GM19468 (cell line): ENCODE measurements around the gene ESM1.
"Not testable (repeated sequence)": the region's sequence is repeated elsewhere in the genome, so short reads cannot be mapped to it uniquely, and the experiment has no call there.

ENCODE experiments used
- ATAC-seq: cut with Tn5 transposase; IDR thresholded peaks from one replicate; pipeline ENCODE4 v1.9.1; 2021; ENCODE audit warnings: mild to moderate bottlenecking, moderate library complexity, moderate number of reproducible peaks; ENCODE audit not compliant: unreplicated experiment; ENCODE audit errors: extremely low read depth

Gene ESM1, protein sequence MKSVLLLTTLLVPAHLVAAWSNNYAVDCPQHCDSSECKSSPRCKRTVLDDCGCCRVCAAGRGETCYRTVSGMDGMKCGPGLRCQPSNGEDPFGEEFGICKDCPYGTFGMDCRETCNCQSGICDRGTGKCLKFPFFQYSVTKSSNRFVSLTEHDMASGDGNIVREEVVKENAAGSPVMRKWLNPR

DNA sequence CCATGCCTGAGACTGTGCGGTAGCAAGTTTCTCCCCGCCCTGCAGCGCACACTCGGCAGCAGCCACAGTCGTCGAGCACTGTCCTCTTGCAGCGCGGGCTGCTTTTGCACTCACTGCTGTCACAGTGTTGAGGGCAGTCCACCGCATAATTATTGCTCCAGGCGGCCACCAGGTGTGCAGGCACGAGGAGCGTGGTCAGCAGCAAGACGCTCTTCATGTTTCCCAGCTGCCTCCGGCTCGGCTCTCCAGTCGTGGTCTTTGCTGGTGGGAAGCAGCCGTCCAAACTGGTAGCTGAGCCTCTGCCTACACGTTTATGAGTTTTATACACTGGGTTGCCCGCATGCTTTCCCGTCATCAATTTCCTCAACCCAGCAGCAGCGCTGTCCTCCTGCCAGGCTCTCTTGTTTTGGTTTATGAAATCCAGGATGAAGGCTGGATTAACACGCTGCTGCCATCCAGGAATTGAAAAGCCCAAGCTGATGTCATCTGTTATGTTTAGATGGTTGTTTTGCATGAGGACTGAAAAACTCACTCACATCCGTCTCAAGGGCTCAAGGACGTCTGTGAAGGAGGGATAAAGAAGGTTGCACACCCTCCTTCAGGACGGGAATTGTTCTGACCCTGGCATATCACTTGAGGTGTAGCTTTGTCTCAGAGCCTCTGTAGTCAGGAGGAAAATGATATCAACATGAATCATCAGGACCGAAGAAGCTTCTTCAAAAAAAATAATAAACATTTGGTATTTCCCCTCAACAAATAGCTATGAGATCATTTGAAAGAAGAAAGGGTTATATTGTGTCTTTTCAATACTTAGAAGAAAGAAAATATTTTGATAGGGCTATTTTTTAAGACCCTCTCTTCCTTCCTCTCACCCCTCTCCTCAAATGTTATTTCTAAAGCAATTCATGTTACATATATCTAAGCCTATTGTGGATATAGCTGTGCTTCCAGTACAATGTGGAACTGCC, at the start of gene ESM1:
Gene ESM1, minus strand, starts transcription at position 293 of the 968 bp plus-strand sequence. Its CDS starts 76 bp downstream, at position 217.
- no peak for ATAC-seq

DNA sequence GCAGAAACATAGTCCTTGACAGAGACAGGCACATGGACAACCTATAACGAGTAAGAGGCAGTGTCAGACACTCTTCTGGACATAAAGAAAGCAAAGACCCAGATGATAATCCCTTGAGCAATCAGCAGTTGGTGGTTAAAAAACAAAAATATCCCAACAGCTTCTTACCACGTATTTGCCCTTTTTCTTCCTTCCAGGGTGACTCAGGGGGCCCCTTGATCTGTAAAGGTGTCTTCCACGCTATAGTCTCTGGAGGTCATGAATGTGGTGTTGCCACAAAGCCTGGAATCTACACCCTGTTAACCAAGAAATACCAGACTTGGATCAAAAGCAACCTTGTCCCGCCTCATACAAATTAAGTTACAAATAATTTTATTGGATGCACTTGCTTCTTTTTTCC, 48.2 kb upstream of the ESM1 start:
- ATAC-seq = no peak

DNA sequence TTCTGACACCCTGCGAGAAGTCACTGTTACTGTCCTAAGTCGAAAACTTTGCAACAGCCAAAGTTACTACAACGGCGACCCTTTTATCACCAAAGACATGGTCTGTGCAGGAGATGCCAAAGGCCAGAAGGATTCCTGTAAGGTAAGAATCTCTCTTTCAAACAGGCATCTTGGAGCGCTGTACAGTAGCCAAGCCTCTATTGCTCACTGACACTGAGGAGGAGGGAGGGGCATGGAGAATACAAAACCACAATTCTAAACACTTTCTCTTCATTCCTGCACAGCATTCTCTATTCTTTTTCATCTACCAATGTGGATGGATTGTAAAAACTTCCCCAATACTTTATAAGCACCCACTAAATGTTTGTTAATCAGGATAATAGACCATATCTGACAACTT, 46.1 kb upstream of the ESM1 start:
- no peak for ATAC-seq

DNA sequence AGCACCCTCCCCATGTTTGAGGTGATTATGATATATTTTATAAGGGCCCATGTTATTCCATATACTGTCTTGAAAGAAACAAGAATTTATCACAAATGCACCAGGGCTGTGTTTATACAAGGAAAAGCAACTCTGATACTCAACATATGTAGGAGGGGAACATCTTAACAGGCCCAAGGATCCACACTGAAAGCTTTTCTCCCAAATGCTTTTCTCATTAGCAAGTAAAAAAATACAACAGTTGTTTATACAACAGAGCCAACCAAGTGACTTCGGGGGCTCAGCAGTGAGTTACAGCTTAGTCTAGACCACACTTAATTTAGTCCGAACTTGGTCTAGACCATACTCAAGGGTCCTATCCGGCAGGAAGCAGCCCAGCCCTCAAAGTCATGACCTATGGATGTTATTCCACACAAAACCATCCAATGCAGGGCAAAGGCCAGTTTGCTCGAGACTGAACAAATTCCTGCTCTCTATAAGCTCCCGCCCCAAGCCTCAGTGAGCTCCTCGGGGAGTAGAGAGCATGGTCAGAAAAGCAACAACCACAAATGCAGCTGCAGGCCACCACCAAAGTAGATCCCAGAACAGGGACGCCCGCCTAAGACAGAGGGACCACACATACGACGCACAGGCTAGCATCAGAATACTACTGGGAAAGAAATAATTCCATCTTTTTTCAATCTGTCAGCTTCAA, 45.4 kb upstream of the ESM1 start:
- ATAC-seq = no peak

DNA sequence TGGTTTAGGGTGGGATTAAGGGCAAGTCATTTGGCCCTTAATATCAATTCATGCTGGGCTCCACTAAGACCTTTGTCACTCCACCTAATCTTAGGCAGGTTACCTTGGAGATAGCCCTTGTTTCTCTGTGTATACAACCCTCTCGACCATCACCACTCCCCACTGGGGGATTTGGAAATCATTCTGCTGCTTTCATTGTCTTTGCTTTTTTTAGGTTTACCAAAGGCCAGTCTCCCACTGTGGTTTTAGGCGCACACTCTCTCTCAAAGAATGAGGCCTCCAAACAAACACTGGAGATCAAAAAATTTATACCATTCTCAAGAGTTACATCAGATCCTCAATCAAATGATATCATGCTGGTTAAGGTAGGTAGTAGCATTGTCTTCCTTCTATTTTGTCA, 44.8 kb upstream of the ESM1 start:
- ATAC-seq = no peak

DNA sequence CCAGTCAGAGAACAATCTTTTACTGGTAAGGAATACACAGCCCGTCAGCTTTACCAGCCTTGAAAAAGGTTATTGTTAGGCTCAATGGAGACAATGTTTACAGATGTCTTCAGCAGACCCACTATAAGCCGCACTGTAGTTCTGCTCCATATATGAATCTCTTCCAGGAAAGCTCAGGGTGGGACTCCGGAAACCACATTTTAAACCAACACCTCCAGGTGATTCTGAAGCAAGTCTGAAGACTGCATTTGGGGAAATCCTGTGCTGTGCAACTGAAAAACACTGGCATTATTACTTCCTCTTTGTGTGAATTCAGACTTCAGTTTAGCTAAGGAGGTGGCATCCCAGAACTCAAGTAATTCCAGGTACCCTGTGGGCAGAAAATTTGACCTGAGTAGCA, 42.2 kb upstream of the ESM1 start:
- no peak for ATAC-seq

DNA sequence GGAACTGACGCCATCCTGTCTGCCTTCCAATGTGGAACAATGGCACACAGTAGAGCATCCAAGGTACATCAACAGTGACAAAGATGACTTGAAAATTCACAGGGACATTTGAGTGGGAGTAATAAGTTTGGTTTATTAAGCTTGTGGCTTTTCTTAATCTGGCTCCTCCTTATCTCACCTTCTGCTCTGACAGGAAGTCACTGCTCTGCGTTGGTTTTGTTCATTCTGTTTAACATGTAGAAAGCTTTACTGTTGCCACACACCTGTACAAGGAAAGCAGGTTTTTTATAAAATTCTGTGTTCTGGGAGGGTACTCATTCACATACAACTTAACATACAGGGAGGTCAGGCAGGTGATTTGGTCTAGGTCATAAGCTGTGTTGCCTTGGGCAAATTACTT, 37.1 kb upstream of the ESM1 start:
- no peak for ATAC-seq

DNA sequence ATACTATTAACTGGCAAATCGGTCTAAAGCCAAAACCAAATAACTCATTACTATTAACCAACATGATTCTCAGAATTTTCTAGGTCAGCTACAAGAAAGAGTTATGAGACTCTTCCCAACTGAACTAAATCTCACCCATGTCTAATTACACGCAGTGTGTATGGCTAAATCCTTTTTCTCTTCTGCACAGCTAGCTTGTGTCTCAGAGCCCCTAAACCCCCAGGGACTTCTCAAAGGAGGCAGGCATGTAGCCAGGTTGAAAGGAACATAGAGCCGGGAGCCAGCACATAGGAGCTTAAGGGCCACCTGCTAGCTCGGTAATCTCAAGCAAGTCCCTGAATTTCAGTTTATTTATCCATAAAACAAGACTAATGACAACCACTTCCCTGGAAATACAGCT, 36.4 kb upstream of the ESM1 start:
- ATAC-seq = no peak

DNA sequence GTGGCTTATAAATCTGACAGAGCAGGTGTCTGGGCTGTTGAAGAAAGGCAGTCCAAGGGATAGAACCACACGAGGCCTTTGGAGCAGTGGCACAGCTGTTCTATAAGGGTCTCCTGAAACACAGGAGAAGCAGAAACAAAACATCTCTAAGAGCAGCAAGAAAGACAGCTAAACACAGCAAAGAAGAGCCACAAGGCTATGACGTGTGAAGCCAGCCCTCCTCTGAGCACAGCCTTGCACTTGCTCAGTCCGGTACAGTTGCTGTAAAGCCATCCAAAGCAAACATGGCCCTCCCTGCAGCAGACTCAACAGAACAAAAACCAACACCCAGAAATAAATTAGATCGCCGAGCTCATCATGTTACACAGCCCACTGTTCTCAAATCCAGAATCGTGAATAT, 36.0 kb upstream of the ESM1 start:
- no peak for ATAC-seq

DNA sequence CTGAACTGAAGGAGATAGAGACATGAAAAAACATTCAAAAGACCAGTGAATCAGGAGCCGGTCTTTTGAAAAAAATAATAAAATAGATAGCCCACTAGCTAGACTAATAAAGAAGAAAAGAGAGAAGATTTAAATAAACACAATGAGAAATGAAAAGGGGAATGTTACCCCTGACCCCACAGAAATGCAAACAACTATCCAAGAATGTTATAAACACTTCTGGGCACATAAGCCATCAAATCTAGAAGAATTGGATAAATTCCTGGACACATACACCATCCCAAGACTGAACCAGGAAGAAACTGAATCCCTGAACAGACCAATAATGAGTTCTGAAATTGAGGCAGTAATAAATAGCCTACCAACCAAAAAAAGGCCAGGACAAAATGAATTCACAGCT, 24.8 kb upstream of the ESM1 start:
- not testable (repeated sequence) for ATAC-seq

DNA sequence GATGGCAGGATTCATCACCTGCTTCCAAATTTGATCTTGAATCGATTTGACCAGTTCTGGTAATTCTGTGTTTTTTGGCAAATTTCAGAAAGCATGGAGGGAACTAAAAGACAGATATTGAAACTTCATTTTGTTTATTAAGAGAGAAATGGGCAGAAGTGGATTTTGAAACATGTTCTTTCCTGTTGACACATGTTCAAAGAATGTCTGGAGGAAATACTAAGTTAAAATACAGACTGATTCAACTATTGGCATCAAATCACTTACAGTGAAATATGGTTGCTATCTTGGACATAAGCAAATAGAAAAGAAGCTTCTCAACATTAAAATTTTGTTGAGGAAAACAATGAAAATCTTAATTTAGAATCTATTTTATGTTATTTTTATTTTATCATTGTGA, 19.3 kb upstream of the ESM1 start:
- no peak for ATAC-seq

DNA sequence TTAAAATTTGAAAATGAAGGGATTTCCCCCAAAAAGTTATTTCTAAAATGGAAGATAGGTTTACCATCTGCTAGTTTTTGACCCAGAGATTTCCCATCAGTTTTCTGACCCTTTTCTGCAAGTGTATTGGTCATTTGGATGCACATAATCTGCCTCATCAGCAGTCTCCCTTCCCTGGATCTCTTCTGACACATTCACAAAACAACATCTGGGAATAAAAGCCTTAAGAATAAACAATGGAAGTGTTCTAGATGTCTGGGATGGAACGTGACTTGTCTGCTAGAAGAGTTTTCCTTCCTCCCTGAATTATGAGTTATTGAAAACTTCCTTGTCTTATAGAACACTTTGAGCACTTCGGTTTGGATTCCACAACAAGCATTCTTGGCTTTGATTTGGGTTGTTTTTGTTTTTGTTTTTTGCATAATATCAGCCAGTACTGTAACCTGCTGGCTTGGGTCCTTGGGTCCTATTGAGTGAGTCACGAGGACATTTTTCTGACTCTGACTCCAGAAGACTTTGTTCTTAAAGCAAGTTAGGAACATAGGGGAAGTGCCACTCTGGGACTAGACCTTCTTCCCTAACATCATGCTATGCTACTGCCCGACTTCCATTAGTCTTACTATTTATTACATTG, 18.2 kb upstream of the ESM1 start:
- no peak for ATAC-seq

DNA sequence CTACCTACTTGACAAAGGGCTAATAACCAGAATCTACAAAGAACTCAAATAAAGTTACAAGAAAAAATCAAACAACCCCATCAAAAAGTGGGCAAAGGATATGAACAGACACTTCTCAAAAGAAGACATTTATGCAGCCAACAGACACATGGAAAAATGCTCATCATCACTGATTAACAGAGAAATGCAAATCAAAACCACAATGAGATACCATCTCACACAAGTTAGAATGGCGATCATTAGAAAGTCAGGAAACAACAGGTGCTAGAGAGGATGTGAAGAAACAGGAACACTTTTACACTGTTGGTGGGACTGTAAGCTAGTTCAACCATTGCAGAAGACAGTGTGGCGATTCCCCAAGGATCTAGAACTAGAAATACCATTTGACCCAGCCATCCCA, 16.8 kb upstream of the ESM1 start:
- not testable (repeated sequence) for ATAC-seq

DNA sequence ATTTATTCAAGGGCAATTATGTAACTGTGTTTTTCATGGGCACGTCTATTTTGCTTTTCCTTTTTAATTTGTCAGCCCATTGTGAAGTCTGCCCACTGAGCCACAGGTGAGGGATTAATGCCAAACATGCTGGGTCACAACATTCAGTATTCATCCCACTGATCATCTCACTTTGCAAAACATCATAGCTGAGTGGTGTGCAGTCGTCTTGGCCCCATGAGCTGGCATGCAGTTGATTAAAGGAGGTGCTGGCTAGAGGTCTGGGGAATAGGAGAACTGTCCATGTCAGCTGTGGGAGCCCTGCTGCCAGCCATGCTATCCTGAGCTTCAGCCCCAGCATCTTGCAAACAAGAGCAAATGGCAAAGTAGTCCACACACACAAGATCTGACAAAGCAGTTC, 11.7 kb upstream of the ESM1 start:
- no peak for ATAC-seq

DNA sequence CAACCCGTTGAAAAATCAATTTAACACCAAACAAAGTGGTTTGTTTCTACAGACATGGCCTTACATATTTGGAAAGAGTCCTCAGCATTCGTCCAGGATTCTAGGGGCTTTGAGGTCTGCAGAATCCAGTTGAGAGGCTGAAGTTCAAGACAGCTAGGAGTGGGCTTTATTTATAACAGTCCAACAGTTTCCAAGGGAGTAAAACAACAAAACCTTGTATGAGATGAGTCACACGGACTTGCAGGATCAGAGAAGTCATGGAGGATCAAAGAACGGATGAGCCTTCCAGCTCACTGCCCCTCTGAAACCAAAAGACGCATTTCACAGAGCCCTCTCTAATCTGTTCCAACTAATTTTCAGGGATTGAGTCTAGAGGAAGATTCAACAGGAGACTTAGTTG, 11.1 kb upstream of the ESM1 start:
- no peak for ATAC-seq

DNA sequence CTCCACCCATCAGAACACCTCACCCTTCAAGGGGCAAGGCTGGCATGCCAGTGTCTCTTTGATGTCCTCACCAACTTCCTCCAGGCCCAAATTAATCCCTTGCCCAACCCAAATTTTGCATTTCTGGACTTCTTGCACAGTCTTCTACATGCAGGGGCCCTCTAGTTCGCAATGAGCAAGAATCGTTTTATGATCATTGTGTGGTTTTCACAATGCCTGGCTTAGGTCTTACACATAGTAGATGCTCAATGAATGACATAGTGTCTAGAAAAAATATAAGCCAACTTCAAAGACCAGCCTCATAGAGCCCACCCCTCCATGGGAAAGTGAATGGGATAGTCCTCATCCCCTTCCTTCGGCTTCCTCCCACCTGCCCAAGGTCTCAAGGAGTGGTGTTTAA, 9.8 kb upstream of the ESM1 start:
- no peak for ATAC-seq

DNA sequence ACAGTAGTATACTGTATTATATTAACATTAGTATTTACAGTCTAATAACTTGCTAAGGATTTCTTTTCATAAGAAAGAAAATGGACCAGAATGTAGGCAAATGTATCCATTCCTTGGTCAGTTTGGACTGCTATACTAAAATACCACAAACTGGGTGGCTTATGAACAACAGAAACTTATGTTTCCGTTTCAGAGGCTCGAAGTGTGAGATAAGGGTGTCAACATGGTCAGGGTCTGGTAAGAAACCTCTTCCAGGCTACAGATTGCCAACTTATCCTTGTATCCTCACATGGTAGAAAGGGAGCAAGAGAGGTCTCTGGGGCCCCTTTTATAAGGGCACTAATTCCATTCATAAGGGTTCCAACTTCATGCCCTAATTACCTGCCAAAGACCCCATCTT, 9.2 kb upstream of the ESM1 start:
- ATAC-seq = no peak

DNA sequence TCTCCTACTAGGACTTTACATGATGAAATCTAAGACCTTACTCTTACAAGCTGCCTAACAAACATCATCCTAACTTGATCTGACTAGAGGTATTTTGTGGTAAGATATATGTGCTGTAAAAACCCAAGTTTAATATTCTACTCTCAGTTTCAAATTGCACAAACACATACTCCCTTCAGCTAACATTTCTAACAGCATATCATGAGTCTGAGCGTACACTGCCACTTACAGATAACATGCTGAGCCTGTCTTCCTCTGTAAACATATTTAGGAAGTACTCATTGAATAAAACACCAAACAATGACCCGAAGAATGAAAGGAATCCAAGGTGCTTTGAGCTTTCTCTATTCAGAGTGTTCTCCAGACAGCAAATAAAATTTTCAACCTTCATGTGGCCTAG, 7.9 kb upstream of the ESM1 start:
- no peak for ATAC-seq

DNA sequence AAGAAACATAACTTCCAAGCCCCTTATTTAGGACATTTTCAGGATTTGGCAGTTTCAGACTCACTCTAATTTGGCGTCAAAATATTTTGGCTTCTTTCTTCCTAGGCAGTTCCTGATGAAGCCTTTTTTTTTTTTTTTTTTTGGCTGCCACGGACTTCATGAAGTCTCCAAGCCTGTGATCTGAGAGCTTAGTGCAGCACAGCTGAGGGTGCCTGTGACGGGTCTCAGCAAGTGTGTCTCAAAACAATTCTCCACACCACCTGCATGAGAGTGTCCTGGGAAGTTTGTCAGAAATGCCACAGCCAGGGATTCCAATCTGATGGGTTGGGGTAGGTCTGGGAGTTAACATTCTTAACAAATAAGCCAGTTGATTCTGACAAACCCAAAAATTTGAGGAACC, 6.0 kb upstream of the ESM1 start:
- no peak for ATAC-seq

DNA sequence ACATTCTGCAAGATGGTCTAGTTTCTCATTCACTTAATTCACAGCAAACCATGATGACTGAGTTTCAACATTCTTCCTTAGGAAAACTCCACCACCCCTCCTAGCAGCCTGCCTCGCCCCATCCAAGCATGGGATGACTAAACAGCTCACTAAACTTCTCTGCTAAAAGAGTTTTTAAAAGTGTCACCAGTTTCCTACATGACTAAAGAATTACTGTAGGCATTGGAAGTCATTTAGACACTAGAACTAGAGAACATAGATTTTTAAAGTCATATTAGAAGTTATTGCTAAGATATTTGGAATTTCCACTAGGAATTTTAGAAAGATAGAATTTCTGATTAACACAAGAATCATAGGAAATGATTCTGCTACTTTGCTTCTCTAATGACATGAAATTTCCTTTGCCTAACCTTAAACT, 5.5 kb upstream of the ESM1 start:
- no peak for ATAC-seq

DNA sequence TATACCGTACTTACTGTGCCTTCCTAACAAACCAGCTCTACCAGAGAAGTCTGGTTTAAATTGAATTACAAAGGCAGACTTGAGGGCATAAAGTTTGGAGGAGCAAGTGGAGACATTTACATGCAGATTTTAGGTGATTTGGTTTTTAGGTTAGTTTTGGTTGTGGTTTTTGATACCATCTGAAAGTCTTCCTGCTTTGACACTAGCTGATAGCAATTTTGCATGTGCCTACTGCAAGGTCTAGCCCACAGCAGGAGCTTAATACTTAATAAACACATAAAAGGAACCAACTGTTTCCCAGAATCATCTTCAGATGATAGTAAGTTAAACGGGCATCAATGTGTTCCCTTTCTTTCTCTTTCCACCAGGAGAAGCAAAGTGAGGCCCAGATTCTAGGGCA, 3.4 kb upstream of the ESM1 start:
- no peak for ATAC-seq
